Measurements from ENCODE around the gene IPO4. TPM values are rescaled to one million over a fixed set of nuclear protein-coding genes. Genes with fewer than 3 reads are reported as not detected.

IPO4 gene
- total and polyA plus RNA-seq, 2 of the 8 experiments (the other 6 are each of a cell fraction or from before 2014, with no cell fraction given): 55.5 to 108 TPM

- TF ChIP-seq TEAD4 (IDR thresholded peaks at IDR 0.05; ENCODE audit: low read depth, low read length) (no peak), EP300 (IDR thresholded peaks at IDR 0.05; ENCODE audit: borderline replicate concordance in 1 of 2, low read depth in 2 of 2, low read length in 2 of 2) (no peak), GABPA (IDR thresholded peaks at IDR 0.05; ENCODE audit: borderline replicate concordance, insufficient read depth, low read length) (no peak), CEBPB (IDR thresholded peaks at IDR 0.05; ENCODE audit: low read depth, low read length) (no peak), RNF2 (IDR thresholded peaks at IDR 0.05; ENCODE audit: borderline replicate concordance, low read depth, low read length, missing control alignments, poor library complexity, severe bottlenecking) (no peak), SP1 (IDR thresholded peaks at IDR 0.05; ENCODE audit: low read depth, low read length) (no peak), SIX5 (IDR thresholded peaks at IDR 0.05; ENCODE audit: low read depth, low read length) (no peak)
Observed at GRCh38 chr14:24235804-24236688, 47.4 kb upstream of the IPO4 start (continued).

Measured in H1 (cell line).